Fibroblast of villous mesenchyme (primary cell): ENCODE measurements around the gene ACTR6. TPM values are rescaled to one million over a fixed set of nuclear protein-coding genes. Genes with fewer than 3 reads are reported as not detected.

Source experiments
- DNase-seq: peaks from one replicate; pipeline ENCODE4 v3.0.0-alpha.2; 2010; ENCODE audit warnings: low read depth
- H3K4me3 ChIP-seq: 2 replicates; pipeline ENCODE4 v1.5.1; 2011; ENCODE audit warnings: low read depth, mild to moderate bottlenecking, low read length
- CTCF ChIP-seq: IDR thresholded peaks from 2 replicates; pipeline ENCODE4 v1.5.1; 2012; ENCODE audit warnings: low read depth, mild to moderate bottlenecking, low read length; ENCODE audit not compliant: insufficient read depth
- total RNA-seq: library from RNA; depleted of rRNA; stranded (reverse); fragments of >200 nt; gene quantifications from 2 replicates; pipeline ENCODE4 v1.2.3, GENCODE V29; 2012

The ACTR6 gene
- total RNA-seq, 1 donor: 21.2 TPM

DNA sequence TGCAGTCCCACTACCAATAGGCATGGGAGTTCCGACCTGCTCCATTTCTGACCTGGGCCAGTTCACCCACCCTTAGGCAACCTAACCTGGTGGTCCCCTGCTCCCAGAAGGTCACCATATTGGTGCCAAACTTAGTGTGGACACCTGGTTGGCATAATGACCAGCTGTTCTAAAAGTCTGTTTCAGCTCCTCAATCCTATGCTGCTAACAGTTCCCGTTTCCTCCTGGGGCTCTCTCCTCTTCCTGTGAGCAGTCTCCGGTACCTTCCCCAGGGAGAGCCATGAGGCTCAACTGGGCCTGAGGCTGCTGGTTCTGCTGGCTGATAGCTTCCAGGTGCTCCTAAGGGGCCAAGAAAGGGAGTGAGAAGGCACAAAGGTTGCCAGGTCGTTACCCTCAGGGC is 42.1 kb upstream of the ACTR6 start:
- no peak for TF ChIP-seq CTCF
- DNase-seq: no peak
- no peak overlapping the region for H3K4me3 ChIP-seq

GRCh38 chr12:100159391-100160104 is 41.1 kb upstream of the ACTR6 start:
- DNase-seq: no peak
- TF ChIP-seq CTCF: no peak
- no peak overlapping the region for H3K4me3 ChIP-seq

DNA sequence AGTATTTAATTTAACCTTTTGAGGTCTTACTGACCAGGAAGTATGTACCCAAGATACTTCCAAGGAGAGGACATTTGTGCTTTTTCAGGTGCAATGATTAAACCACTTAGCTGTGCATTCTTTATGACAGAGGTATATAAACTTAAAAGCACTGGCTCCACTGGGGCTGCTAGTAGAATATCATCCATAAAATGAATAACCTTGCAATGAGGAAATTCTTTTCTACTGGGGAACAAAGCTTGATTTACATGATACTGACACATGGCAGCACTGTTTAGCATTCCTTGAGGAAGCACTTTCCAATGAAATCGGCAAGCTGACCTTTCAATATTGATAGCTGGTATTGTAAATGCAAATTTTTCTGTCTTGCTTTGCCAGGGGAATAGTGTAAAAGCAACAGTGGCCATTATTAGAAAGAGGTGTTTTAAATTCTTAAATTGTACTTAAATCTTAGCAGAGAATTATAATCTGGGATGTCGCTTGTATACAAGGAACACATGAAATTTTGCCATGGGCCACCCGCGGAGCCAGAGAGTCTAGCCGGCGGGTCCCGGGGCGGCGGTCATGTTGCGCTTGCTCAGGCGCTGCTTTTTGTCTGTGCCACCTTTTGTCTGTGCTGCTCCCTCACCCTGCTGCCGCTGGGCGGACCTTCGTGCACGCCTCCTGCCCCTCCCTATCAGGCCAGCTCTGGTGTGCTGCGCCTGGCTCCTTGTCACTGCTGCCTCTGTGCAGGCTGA is 37.0 kb upstream of the ACTR6 start:
- peak overlapping the region; percentile 25 for H3K4me3 ChIP-seq
- peak; percentile 34 for DNase-seq
- TF ChIP-seq CTCF: peak; percentile 18

DNA sequence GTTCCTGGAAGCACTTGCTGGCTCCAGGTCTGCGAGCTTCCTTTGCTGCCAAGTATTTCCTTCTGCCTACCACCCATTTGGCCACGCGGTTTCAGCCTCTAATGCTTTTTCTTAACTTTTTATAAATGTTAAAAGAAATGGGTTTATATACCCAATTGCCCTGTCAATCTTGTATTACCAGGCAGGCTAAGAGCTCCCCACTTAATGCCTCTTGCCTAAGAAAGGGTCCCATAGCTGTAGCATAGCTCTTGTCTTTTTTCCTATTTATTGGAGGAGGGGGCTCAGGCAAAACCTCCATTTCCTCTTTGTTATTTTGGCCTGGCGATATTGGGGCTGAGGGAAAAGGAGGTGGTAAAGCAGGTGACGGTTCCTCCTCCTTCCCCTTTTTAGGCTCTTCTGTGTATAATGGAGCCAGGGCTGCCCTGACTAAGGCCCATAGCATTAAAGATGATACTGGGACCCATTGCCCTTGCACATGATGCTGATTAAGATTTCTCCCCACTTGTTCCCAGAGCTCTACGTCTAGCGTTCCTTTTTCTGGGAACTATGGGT is 36.4 kb upstream of the ACTR6 start:
- TF ChIP-seq CTCF: no peak
- DNase-seq: no peak
- H3K4me3 ChIP-seq: peak overlapping the region; percentile 25

GRCh38 chr12:100165356-100165755 is 35.3 kb upstream of the ACTR6 start:
- TF ChIP-seq CTCF: no peak
- no peak overlapping the region for H3K4me3 ChIP-seq
- DNase-seq: no peak

- no peak for TF ChIP-seq CTCF
- no peak for DNase-seq
- no peak overlapping the region for H3K4me3 ChIP-seq
Measured at GRCh38 chr12:100166232-100166631, 34.4 kb upstream of the ACTR6 start.

- no peak for DNase-seq
- no peak for TF ChIP-seq CTCF
- H3K4me3 ChIP-seq: no peak overlapping the region
Measured at GRCh38 chr12:100168562-100168961, 32.1 kb upstream of the ACTR6 start.
